Right ventricle myocardium inferior (tissue), 1 donor: Measurements from ENCODE around the gene ARSA. TPM values are rescaled to one million over a fixed set of nuclear protein-coding genes. Genes with fewer than 3 reads are reported as not detected.

ENCODE experiments used
- ATAC-seq: fragments of 200-7000 bp; cut with Tn5 transposase; one replicate; pipeline ENCODE4 v1.9.1; 2020; ENCODE audit warnings: mild to moderate bottlenecking, moderate library complexity
- DNase-seq: peaks from one replicate; pipeline ENCODE4 v3.0.0; 2021; ENCODE audit errors: missing footprints
- intact Hi-C: fragments of 100-400 bp; cut with DNase I; formaldehyde crosslinking; loops from one replicate; pipeline ENCODE4 v1.11.0; 2022
- total RNA-seq: library from RNA; stranded (reverse); fragmentation: NEBNext Ultra II Directional; extraction: Animal tissue kit (Norgen Biotek cat#: 25700); gene quantifications from one replicate; pipeline ENCODE4 v1.2.1, GENCODE V29; 2021
- donor health status: DM: no; HTN: yes; CAD: no; lungs with severe emphysema.

ARSA gene
- total RNA-seq, 1 donor from 2014 or later, result 21.3 TPM

DNA sequence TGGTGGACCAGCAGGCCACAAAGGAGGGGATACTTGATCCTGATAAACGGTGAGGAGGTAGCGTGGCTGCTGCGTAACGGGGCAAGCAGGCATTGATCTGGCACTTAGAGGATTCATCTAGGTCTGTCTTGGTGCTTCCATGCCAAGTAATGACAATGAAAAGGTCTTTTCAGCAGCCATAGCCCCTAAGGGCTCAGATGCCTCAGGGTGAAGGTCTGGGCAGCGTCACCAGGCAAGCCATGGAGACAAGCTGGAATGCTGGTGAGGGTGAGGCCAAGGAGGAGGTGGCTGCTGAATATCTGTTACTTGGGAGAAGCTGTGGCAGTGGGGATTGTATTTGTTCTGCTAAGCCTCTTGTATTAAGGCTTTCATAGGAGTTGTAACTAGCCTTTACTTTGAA lies 40.5 kb downstream of the ARSA start:
- no peak for DNase-seq

DNA sequence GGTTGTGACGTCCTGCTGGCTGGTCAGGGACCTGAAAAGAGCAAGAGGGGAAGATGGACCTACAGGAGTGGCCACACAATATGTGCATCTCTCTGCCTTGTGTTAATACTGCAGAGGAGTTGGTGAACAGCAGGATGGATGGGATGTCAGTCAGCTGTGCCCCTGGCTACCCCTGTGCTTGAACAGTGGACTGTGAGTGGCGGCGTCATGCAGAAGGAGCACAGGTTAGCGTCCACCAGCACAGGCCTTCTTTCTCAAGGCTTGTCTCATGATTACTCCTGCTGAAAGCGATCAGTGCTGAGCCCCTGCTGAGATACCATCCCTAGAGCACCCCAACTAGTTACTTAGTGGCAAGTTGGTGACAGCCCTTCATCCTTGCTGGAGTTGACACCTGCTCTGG lies 41.5 kb downstream of the ARSA start:
- DNase-seq (no peak), ATAC-seq (no peak)
- intact Hi-C loops, result no loop called here

More for the DNA sequence above, 40.5 kb downstream of the ARSA start:
- no peak for ATAC-seq
- intact Hi-C loops, result no loop called here

DNA sequence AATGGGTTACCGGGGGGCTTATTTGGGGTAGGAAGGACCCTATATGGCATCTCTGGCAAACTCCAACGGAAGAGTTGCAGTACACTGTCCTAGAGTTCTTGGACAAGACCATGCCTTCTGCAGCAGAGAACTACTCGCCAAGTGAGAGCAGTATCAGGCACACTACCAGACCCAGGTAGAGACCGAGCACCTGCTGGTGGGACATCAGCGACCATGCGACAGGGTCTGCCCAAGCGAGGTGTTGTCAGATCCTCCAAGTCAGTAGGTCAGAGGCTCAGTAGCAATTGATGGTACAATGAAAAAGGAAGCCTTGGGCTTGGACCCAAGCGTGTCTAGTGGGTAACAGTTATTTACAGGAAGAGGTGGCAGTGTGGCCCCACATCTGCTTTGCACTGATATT lies 42.2 kb downstream of the ARSA start:
- intact Hi-C loops, result no loop called here
- DNase-seq, result no peak
- ATAC-seq, result no peak

DNA sequence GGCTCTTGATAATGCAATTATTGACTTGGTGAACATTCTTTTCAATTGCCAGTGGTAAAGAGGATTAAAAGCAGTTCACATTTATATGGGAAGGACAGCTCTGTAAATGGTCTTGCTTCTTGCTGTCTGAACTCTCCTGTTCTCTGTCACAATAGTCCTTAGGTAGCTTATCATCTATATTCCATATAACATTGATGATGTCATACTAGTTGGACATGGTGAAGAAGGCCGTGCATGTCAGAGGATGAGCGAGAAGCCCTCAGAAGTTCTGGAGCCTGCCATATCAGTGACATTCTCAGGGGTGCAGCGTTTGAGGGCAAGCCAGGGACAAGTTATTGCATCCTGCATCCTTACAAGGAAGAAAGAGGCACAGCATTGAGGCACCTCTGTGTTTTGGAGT lies 42.7 kb downstream of the ARSA start:
- DNase-seq, result no peak

DNA sequence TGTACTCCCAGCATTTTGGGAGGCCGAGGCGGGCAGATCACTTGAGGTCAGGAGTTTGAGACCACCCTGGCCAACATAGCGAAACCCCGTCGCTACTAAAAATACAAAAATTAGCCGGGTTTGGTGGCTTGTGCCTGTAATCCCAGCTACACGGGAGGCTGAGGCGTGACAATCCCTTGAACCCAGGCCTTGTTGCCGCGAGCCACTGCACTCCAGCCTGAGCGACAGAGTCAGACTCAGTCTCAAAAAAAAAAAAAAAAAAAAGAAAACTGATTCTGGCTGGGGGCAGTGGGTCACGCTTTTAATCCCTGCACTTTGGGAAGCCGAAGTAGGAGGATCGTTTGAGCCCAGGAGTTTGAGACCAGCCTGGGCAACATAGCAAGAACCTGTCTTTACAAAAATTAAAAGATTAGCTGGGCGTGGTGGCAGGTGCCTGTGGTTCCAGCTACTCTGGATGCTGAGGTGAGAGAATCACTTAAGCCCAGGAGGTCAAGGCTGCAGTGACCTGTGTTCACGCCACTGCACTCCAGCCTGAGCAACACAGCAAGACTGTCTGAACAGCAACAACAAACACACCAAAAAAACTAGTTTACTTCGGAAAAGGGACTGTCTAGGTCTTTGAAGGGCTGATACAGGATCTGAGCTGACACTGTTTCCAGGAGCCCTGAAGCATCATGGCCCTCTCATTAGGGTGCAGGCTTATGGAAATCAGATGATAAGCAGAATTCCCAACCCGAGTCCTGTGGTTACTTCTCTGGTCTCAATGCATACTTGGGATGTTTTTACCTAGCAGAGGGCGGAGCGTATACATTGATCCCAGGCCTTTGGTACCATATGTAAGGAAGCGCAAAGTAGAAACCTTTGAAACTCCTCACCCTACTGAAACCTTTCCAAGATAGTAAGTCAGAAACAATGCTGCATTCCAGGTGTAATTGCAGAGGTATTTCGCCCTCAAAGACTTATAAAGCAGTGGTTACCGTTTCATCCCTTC lies 43.6 kb downstream of the ARSA start:
- DNase-seq, result no peak

More for the DNA sequence above, 42.7 kb downstream of the ARSA start:
- ATAC-seq, result no peak
- intact Hi-C loops, result no loop called here

DNA sequence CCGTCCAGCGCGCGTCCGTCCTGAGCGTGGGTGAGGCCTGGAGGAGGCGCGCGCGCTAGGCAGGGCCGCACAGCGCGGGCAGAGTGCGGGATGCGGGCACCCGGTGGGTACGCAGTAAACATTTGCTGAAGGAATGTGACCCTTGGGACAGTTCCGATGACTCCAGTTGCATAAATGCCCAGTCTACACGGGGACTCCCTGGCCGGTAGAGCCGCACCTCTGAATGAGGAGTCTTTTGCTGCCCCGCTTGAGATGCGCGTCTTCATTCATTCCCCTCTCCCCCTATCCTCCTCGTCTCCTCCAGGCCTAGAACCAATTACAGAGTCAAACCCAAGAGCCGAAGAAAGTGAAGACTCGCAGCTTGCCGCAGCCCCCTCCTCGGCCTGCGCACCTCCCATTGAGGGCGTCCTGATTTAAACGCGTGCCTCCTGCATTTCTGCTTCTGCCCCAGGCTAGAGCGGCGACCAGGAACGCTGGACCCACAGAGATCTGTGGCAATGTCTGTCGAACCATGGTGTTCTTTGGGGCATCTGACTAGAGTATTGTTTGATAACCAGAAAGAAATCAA lies 44.6 kb downstream of the ARSA start:
- DNase-seq (no peak), ATAC-seq (peak; percentile 16)
- intact Hi-C loops, result loop anchor here (5.0 kb wide), 1 partner anchor 76 kb away; the partner anchor contains the start of genes LMF2 and NCAPH2

More for the DNA sequence above, 43.6 kb downstream of the ARSA start:
- ATAC-seq, result no peak
- intact Hi-C loops, result loop anchor here (5.0 kb wide), 1 partner anchor 77 kb away; the partner anchor contains the start of genes LMF2 and NCAPH2

DNA sequence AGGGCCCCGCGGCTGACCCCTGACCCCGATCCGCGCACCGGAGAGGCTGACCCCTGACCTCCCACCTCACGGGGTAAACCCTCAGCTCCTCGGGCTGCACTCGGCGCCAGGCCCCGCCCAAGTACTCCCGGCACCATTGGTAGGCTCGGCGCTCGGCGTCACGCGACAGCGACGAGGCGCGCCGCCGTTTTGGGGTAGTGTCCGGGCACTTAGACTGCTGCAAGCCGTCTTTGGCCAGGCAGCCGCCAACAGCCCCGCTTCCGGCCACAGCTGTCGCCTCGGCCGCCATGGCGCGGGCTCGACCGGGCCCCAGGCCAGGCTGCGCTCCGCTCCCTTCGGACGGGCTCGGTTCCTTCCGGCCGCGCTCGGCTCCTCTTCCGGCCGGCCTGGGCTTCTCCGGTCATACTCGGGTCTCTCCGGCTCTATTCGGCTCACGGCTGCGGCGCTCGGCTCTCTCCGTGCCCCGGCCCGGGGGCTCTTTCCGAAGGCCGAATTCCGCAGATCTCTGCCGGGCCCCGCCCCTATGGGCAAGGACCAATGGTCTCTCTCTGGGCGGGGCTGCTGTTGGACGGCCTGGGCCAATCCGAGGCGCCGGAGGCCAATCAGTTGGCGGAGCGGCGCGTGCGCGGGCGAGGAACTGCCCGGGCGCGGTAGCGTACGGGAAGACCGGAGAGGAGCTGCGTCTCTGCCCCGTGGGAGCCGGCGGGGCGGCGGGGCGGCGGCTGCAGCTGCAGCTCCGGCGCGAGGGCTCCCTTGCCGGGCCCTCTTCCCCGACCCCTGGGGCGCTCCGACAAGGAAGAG lies 45.3 kb downstream of the ARSA start, which contains the start of gene CHKB:
CHKB (minus strand) TSS at position 357 of the 801 bp plus-strand sequence; CDS start at position 289, 68 bp downstream.
- ATAC-seq (peak; percentile 96), DNase-seq (peak; percentile 99)
- intact Hi-C loops, result loop anchor here (5.0 kb wide), 1 partner anchor 75 kb away; the partner anchor contains the start of genes LMF2 and NCAPH2

DNA sequence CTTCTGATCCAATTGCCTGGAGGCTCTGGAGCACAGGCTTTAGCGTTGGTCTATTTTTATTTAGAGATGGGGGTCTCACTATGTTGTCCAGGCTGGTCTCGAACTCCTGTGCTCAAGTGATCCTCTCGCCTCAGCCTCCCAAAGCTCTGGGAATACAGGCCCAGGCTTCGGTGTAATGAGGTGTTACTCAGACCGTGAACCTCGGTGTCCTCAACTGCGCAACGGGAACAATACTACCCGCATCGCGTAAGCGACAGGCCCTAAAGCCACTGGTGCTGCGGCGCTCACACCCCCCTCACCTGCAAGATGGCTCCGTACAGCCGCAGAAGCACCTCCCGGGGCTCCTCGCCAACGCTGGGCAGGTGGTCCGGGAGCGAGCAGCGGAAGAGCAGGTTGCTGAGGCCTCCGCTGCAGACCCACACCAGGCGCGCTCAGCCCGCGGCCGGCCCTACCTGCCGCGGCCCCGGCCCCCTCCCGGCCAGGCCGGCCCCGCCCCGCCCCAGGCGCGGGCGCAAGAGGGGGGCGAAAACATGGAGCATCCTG lies 45.9 kb downstream of the ARSA start:
- intact Hi-C loops, result loop anchor here (5.0 kb wide), 1 partner anchor 75 kb away; the partner anchor contains the start of genes LMF2 and NCAPH2
- DNase-seq (peak; percentile 78), ATAC-seq (no peak)

DNA sequence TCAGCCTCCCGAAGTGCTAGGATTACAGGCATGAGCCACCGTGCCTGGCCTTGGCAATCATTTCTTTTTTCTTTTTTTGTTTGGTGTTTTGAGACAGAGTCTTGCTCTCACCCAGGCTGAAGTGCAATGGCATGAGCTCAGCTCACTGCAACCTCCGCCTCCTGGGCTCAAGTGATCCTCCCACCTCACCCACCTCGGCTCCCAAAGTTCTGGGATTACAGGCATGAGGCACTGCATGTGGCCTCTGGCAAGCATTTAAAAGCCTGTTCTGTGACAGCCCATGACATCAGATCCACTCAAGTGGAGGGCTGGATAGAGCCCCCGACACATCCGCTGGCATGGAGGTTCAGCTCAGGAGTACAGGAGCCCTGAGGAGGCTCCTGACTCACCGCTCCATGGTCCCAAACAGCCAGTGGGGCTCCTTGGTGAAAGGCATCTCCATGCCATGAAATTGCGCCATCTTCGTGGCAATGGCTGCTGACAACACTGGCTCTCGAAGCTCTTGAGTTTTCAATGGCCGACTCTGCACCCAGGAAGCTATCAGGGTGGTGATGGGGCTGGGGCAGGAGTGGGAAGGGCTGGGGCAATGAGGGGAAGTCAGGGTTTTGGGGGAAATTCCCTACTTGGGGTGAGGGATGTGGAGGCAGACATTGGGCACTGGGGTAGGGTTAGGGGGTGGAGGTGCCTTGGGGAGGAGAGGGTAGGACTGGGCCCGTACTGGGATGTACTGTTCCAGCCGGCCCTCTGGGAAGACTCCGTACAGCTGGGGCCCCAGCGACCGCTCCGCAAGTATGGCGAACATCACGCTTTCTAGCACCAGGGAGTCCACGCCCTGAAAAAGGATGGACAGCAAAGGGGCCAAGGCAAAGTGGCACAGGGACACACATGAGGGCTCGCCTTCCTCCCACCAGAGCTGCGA lies 46.7 kb downstream of the ARSA start:
- DNase-seq (no peak), ATAC-seq (no peak)
- intact Hi-C loops, result loop anchor here (5.0 kb wide), 1 partner anchor 74 kb away; the partner anchor contains the start of genes LMF2 and NCAPH2

DNA sequence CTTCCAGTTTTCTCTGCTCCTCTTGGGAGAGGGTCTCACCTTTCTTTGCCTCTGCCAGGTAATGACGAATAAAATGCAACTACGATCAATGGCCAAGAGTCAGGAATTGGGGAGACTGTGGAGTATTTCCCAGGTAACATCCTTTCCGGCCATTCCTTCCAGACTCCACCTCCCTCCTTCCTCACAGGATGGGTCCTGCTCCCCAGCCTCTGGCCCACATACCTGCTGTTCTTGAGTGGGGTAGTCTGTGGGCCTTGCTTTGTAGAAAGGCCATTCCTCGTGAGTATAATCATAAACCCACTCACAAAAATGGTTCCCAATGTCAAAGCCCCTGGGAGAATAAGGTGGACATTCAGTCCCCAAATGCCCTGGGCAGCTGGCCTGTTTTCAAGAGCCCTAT lies 48.2 kb downstream of the ARSA start:
- ATAC-seq (no peak), DNase-seq (no peak)
- intact Hi-C loops, result loop anchor here (5.0 kb wide), 1 partner anchor 72 kb away; the partner anchor contains the start of genes LMF2 and NCAPH2

DNA sequence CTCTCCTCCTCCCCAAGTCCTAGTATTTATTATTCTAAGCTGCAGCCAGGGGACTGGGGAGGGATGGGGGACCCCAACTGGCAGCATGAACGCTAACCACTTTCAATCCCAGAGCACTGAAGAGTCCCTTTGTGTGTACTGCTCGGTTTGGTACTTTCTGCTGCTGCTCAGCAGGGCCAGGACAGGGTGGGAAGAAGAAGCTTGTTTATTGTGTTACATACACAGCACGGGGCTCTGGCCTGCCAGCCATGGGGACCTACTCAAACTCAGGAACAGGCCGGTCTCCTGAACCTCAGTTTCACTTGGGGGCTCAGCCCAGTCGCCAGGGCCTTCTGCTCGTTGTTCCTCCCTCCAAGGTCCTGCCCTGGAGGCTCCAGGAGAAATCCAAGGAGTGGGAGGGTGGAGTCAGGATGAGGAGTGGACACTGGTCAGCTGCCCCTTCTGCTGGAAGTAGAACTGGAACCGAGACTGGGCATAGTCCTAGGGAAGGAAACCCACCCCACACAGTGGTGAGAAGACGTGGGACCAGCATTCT lies 49.1 kb downstream of the ARSA start:
- DNase-seq, result no peak
- no peak for ATAC-seq
- intact Hi-C loops, result loop anchor here (1.0 kb wide), 1 partner anchor 16 kb away; no protein-coding TSS in a partner anchor

DNA sequence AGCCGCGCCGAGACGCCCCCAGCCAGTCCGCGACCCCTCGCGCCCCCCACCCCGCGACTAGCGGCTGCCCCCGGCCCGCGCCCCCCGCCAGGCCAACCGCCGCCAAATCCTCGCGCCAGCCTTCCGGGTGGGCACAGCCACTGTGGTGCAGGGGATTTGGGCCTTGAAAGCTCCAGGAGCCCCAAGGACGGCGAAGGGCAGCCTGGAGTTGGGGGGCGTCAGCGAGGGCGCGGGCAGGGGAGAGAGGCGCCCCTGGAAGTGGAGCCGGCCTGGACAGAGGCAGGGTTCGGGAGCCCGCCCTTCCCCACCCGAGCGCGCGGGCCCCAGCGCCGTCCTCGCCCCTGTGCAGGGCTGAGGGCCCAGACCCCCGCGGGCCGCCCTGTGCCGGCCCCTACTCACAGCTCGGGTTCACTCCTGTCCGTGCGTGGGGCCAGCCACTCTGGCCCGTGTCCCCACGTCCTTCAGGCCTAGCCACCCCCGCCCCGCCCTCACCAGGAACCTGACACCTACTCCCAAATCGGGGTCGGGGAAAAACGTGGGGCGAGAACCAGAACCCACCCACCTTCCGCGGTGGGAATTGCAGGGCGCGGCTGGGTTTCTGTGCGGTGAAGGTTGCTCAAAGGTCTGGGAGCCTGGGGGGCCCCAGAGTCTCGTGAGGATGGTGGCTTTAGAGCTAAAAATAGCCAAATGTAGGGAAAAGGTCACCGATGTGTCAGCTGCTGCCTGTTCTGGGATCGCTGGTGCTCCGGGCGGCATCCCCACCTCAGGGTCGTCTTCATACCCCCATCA lies 49.8 kb downstream of the ARSA start, which contains the start of gene CPT1B:
CPT1B (minus strand) TSS at position 441 of the 789 bp plus-strand sequence. CDS start 512 bp downstream, outside the sequence.
- intact Hi-C loops, result loop anchor here (1.0 to 2.0 kb wide), 2 partner anchors 15 to 43 kb away; no protein-coding TSS in a partner anchor
- ATAC-seq, result peak; percentile 29
- no peak for DNase-seq

DNA sequence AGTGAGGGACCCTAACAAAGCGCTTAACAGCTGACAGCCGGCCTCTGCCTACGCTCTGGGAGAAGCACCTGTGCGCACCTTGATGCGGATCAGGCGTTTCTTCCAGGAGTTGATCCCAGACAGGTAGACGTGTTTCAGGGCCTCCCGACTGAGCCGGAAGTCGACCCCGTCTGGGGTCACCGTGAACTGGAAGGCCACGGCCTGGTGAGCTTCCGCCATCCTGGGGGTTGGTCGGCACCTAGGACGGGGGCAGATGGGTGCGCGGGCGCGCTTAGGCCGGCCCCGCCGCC lies 50.3 kb downstream of the ARSA start:
- DNase-seq, result no peak
- no peak for ATAC-seq
- intact Hi-C loops, result loop anchor here (2.0 kb wide), 1 partner anchor 43 kb away; no protein-coding TSS in a partner anchor

DNA sequence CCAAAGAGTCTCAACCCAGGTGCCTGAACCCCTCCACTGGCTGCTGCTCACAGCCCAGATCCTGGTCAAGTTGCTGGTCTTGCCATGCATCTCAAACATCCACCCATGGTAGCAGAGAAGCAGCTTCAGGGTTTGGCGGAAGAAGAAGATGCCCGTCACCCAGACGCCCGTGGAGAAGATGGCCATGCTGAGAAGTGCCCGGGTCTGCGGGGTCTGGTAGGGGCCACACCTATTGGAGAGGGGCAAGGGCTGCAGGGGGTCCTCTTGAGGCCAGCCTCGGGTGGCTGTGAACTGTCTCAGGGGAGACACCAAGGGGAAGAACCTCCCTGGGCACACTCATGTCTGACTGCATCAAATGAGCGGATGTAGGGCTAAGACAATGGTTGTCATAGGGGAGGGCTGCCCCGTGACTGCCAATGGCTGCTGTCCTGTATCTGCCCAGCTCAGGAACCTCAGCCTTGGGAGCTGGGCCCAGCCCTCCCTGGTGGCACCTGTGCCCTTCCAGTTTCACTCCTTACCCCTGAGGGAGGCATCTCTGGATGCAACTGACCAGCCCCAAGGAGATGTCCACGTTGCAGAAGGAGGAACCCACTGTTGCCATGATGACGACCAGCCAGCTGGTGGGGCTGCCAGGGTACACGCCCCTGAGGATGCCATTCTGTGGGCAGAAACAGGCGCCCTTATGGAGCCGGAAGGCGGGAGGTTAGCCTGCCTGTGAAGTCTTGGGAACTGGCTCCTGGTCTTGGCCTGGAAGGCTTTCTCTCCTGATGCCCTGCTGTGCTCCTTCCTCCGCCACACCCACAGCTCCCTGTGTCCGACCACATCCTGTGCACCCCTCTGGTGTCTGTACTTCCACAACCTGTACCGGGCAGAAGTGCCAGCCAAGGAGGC lies 50.9 kb downstream of the ARSA start:
- ATAC-seq (no peak), DNase-seq (no peak)
- intact Hi-C loops, result loop anchor here (2.0 kb wide), 1 partner anchor 44 kb away; no protein-coding TSS in a partner anchor

DNA sequence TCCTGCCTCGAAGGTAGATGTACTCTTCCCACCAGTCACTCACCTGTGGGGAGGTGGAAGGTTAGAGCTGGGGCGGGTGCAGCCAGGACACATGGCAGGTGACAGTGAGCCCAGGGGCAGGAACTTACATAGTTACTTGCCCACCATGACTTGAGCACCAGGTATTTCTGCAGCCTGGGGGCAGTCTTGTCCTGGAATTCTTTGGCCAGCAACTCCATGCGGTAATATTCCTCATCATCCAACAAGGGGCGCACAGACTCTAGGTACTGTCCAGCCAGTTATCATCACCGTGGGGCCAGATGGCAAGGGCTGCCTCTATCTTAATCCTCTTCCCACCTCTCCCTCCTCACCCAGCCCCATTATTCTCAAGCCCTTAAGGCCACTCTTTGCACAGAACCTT lies 51.9 kb downstream of the ARSA start:
- intact Hi-C loops, result loop anchor here (2.0 kb wide), 1 partner anchor 45 kb away; no protein-coding TSS in a partner anchor
- DNase-seq (no peak), ATAC-seq (no peak)
